ENCODE results near the gene ABLIM2. TPM values are rescaled to one million over a fixed set of nuclear protein-coding genes. Genes with fewer than 3 reads are reported as not detected.

The ABLIM2 gene
- total and polyA plus RNA-seq, 10 of the 15 experiments (the other 5 are each of a cell fraction or from before 2014, with no cell fraction given) = 0.03 to 0.15 (median 0.05) TPM; not detected in 7

- no peak overlapping the region for H3K4me3 ChIP-seq
- H3K79me2 ChIP-seq (ENCODE audit: control insufficient read depth, insufficient read depth, low read length) = no peaks in the 10 kb centered on the region
- no peak overlapping the region for H3K4me2 ChIP-seq (ENCODE audit: control insufficient read depth, insufficient read depth)
- in situ Hi-C loops (cut with MboI) = no loop called here
- no peaks in the 10 kb centered on the region for H3K36me3 ChIP-seq (ENCODE audit: control insufficient read depth in 2 of 2, insufficient read depth in 2 of 2, low read length in 1 of 2)
- H3K9ac ChIP-seq (ENCODE audit: control insufficient read depth, insufficient read depth, low read length) = no peak overlapping the region
- TF ChIP-seq CHD4 (IDR thresholded peaks at IDR 0.05) (no peak), BCL11A (IDR thresholded peaks at IDR 0.05; ENCODE audit: low read depth, low read length) (no peak), TCF3 (IDR thresholded peaks at IDR 0.05; ENCODE audit: borderline replicate concordance, insufficient read depth, low read depth, low read length) (no peak), FOS (IDR thresholded peaks at IDR 0.05; ENCODE audit: borderline replicate concordance, extremely low read depth, insufficient read length) (no peak)
- intact Hi-C loops (cut with micrococcal nuclease; ENCODE audit: unreplicated experiment) = no loop called here
- no peaks in the 10 kb centered on the region for H3K4me1 ChIP-seq (ENCODE audit: control insufficient read depth, insufficient read depth, low read length)
- H3K27me3 ChIP-seq (replicated peaks in 1 of 2; ENCODE audit: control insufficient read depth in 2 of 2, insufficient read depth in 2 of 2, low read length in 1 of 2) = no peaks in the 10 kb centered on the region; a peak in 1 of 4 replicates
- POLR2A ChIA-PET = no interaction called here
- CTCF ChIA-PET = no interaction called here
- SMC1A ChIA-PET (ENCODE audit: uncharacterized antibody, unreplicated experiment) = no interaction called here
- no TSS peak for BruUV-seq (replicated peaks)
- DNase-seq (ENCODE audit: low read depth, low spot score) (no peak), ATAC-seq (no peak), FAIRE-seq (no peak)
- RAD21 ChIA-PET (ENCODE audit: unreplicated experiment) = interaction anchor here (1.0 kb wide), 1 partner anchor 36 kb away, joined by 3 read pairs; no protein-coding TSS in a partner anchor
- no peak overlapping the region for H3K27ac ChIP-seq (ENCODE audit: control insufficient read depth, insufficient read depth)
- no peaks in the 10 kb centered on the region for H3K9me3 ChIP-seq (replicated peaks; ENCODE audit: control insufficient read depth, insufficient read depth, low read length)
- WGBS (ENCODE audit: insufficient coverage, insufficient replicate concordance, low lambda C conversion rate, missing lambda C conversion rate) = 40% methylated on average over 5 of the region's 5 CpGs
- no peak overlapping the region for H2AFZ ChIP-seq (ENCODE audit: control insufficient read depth, low read depth, low read length)
- H4K20me1 ChIP-seq (ENCODE audit: control insufficient read depth, insufficient read depth) = no peaks in the 10 kb centered on the region
These were observed 43.5 kb downstream of the ABLIM2 start for GRCh38 chr4:8115203-8115520.

DNA sequence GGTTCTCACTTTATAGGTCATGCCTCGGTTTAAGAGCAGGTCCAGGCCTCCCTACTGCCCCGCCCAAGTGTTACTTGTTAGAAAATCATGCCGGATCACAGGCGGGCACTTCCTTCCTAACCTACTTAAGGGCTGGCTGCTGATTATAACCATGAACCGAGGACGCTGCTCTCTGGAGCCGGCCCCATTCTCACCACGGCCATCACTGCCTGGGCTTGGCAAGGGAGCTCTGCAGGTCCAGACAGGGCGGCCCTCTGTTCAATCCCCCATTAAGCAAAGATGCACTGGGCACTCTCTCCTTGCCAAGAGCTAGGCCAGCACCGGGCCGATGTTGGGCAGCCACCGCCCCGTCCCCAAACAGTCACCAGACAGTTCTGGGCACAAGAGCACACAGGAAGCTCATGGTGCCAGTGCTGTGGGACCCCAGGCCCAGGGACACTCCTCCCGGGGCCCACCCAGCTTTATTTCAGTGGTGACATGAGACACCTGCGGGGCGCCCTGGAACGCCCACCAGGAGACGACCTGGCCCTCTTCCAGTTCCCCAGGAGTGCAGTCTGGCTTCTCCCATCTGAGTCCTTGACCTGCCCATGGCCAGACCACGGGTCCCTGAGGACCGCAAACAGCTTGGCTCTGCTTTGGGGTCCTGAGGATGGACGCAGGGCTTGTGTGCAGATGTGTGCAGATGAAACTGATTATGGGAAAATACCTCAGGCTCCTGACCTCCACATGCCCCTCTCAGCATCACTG, 44.0 kb downstream of the ABLIM2 start:
- intact Hi-C loops (cut with micrococcal nuclease; ENCODE audit: unreplicated experiment) (no loop called here), in situ Hi-C loops (cut with MboI) (no loop called here)
- DNase-seq (ENCODE audit: low read depth, low spot score) = no peak
- Histone ChIP-seq H3K9ac (ENCODE audit: control insufficient read depth, insufficient read depth, low read length) (no peak overlapping the region), H3K27me3 (replicated peaks in 1 of 2; ENCODE audit: control insufficient read depth in 2 of 2, insufficient read depth in 2 of 2, low read length in 1 of 2) (no peaks in the 10 kb centered on the region; a peak in 1 of 4 replicates), H3K27ac (ENCODE audit: control insufficient read depth, insufficient read depth) (no peak overlapping the region), H4K20me1 (ENCODE audit: control insufficient read depth, insufficient read depth) (no peaks in the 10 kb centered on the region), H2AFZ (ENCODE audit: control insufficient read depth, low read depth, low read length) (no peak overlapping the region), H3K4me1 (ENCODE audit: control insufficient read depth, insufficient read depth, low read length) (no peaks in the 10 kb centered on the region), H3K79me2 (ENCODE audit: control insufficient read depth, insufficient read depth, low read length) (no peaks in the 10 kb centered on the region), H3K9me3 (replicated peaks; ENCODE audit: control insufficient read depth, insufficient read depth, low read length) (no peaks in the 10 kb centered on the region), H3K36me3 (ENCODE audit: control insufficient read depth in 2 of 2, insufficient read depth in 2 of 2, low read length in 1 of 2) (no peaks in the 10 kb centered on the region), H3K4me2 (ENCODE audit: control insufficient read depth, insufficient read depth) (no peak overlapping the region), H3K4me3 (no peak overlapping the region)
- FAIRE-seq = no peak
- TF ChIP-seq ZZZ3 (IDR thresholded peaks at IDR 0.05; ENCODE audit: control insufficient read depth, insufficient read length, low read depth) = no peak
- no peak for TF ChIP-seq SKIL (IDR thresholded peaks at IDR 0.05; ENCODE audit: low read depth, poor library complexity, severe bottlenecking)
- TF ChIP-seq, protein P1, sequence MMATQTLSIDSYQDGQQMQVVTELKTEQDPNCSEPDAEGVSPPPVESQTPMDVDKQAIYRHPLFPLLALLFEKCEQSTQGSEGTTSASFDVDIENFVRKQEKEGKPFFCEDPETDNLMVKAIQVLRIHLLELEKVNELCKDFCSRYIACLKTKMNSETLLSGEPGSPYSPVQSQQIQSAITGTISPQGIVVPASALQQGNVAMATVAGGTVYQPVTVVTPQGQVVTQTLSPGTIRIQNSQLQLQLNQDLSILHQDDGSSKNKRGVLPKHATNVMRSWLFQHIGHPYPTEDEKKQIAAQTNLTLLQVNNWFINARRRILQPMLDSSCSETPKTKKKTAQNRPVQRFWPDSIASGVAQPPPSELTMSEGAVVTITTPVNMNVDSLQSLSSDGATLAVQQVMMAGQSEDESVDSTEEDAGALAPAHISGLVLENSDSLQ (IDR thresholded peaks at IDR 0.05) = no peak
- no peak for TF ChIP-seq RAD21 (IDR thresholded peaks at IDR 0.05; ENCODE audit: insufficient read depth, low read depth, low read length)
- no peak for TF ChIP-seq EZH2 (IDR thresholded peaks at IDR 0.05; ENCODE audit: borderline replicate concordance, control insufficient read depth, low read depth, low read length)
- TF ChIP-seq SUZ12 (IDR thresholded peaks at IDR 0.05; ENCODE audit: unreplicated experiment) = no peak
- no peak for TF ChIP-seq IKZF1 (conservative IDR thresholded peaks at IDR 0.05)
- no peak for TF ChIP-seq ZNF384 (IDR thresholded peaks at IDR 0.05; ENCODE audit: borderline replicate concordance, low read depth, low read length)
- TF ChIP-seq NR2C1 (IDR thresholded peaks at IDR 0.05) = no peak
- no peak for ATAC-seq
- WGBS (ENCODE audit: insufficient coverage, insufficient replicate concordance, low lambda C conversion rate, missing lambda C conversion rate) = 37% methylated on average over 20 of the region's 21 CpGs
- CTCF ChIA-PET = no interaction called here
- no TSS peak for BruUV-seq (replicated peaks)
- POLR2A ChIA-PET = no interaction called here
- RAD21 ChIA-PET (ENCODE audit: unreplicated experiment) = interaction anchor here (1.0 kb wide), 1 partner anchor 37 kb away, joined by 3 read pairs; no protein-coding TSS in a partner anchor
- SMC1A ChIA-PET (ENCODE audit: uncharacterized antibody, unreplicated experiment) = no interaction called here
